ENCODE measurements around the gene UBAP2.

The UBAP2 gene

GRCh38 chr9:33956544-33956943 is 92.1 kb downstream of the UBAP2 start:
- peaks cover 13% of the 10 kb centered on the region for H3K36me3 ChIP-seq (ENCODE audit: control insufficient read depth, insufficient read depth, low read length)
- no peaks in the 10 kb centered on the region for H3K27me3 ChIP-seq (ENCODE audit: control insufficient read depth, insufficient read depth, low read length)
- no peaks in the 10 kb centered on the region for H3K4me1 ChIP-seq (ENCODE audit: control insufficient read depth, insufficient read depth, low read length)
- H3K9ac ChIP-seq (ENCODE audit: low read depth, low read length): no peak overlapping the region
- no peak overlapping the region for H3K4me3 ChIP-seq (ENCODE audit: low read depth, low read length)
- H3K9me3 ChIP-seq (ENCODE audit: control insufficient read depth, insufficient read depth, low read length): no peaks in the 10 kb centered on the region

DNA sequence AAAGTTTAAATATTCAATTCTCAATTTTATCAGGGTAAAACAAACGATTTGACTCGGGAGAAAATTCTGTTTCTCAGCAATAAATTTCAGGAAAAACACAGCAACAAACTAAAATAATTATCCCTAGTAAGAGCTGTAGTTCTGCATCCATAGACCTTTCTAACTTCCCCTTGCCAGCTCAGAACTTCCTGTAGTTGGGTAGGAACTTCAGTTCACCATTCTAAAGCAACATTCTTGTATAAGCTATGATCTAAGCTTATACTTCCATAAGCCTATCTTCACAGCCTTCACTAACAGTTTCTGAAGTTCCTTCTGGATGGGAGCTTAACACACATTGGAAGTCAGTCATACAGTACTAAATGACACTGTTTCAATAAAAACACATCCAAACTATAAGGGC is 96.6 kb downstream of the UBAP2 start:
- H3K4me1 ChIP-seq (ENCODE audit: control insufficient read depth, insufficient read depth, low read length): no peaks in the 10 kb centered on the region
- no peak overlapping the region for H3K9ac ChIP-seq (ENCODE audit: low read depth, low read length)
- no peaks in the 10 kb centered on the region for H3K9me3 ChIP-seq (ENCODE audit: control insufficient read depth, insufficient read depth, low read length)
- H3K36me3 ChIP-seq (ENCODE audit: control insufficient read depth, insufficient read depth, low read length): peaks cover 19% of the 10 kb centered on the region
- no peaks in the 10 kb centered on the region for H3K27me3 ChIP-seq (ENCODE audit: control insufficient read depth, insufficient read depth, low read length)
- H3K4me3 ChIP-seq (ENCODE audit: low read depth, low read length): no peak overlapping the region

DNA sequence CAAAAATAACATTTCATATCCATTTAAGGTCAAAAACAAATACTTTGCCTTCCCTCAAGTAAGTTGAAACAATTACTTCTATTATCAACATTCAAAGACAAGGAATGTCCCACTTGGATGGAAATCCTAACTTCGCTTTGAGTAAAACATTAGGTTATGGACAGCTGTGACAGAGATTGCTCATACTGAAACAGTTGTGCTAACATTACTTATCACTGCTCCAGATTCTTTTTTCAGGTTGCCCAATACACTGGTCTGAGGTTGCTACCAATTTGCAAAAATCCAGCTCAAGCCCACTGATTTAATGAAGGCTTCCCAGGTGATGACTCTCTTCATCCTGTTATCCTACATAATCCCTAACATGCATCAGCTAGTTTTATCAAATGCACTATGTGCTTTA is 98.3 kb downstream of the UBAP2 start:
- H3K9me3 ChIP-seq (ENCODE audit: control insufficient read depth, insufficient read depth, low read length): no peaks in the 10 kb centered on the region
- H3K36me3 ChIP-seq (ENCODE audit: control insufficient read depth, insufficient read depth, low read length): peaks cover 21% of the 10 kb centered on the region
- no peak overlapping the region for H3K4me3 ChIP-seq (ENCODE audit: low read depth, low read length)
- no peaks in the 10 kb centered on the region for H3K27me3 ChIP-seq (ENCODE audit: control insufficient read depth, insufficient read depth, low read length)
- H3K4me1 ChIP-seq (ENCODE audit: control insufficient read depth, insufficient read depth, low read length): no peaks in the 10 kb centered on the region
- H3K9ac ChIP-seq (ENCODE audit: low read depth, low read length): no peak overlapping the region

GRCh38 chr9:33946779-33947535 is 101.7 kb downstream of the UBAP2 start:
- Histone ChIP-seq H3K4me3 (ENCODE audit: low read depth, low read length) (no peak overlapping the region), H3K9ac (ENCODE audit: low read depth, low read length) (no peak overlapping the region), H3K4me1 (ENCODE audit: control insufficient read depth, insufficient read depth, low read length) (no peaks in the 10 kb centered on the region), H3K27me3 (ENCODE audit: control insufficient read depth, insufficient read depth, low read length) (no peaks in the 10 kb centered on the region), H3K9me3 (ENCODE audit: control insufficient read depth, insufficient read depth, low read length) (no peaks in the 10 kb centered on the region), H3K36me3 (ENCODE audit: control insufficient read depth, insufficient read depth, low read length) (peaks cover 27% of the 10 kb centered on the region)

DNA sequence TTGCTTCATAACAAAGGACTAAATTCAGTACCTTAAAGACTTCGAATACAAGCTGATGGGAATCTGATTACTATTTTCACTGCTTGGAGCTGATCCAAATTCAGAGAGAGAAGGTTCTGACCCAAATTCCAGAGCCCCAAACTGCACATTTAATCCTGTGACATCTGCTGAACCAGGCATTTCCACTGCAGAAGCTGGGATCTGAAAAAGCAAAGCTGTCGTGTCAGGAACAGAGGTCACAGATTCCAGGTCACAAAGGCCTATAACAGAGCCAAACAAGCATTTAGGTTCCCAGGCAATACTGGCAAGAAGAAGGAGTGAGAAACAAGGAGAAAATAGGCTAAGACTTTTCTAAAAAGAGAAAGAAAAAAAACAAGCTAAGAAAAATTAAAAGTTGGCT is 105.3 kb downstream of the UBAP2 start:
- no peak overlapping the region for H3K9ac ChIP-seq (ENCODE audit: low read depth, low read length)
- H3K4me3 ChIP-seq (ENCODE audit: low read depth, low read length): no peak overlapping the region
- no peaks in the 10 kb centered on the region for H3K9me3 ChIP-seq (ENCODE audit: control insufficient read depth, insufficient read depth, low read length)
- peaks cover 27% of the 10 kb centered on the region for H3K36me3 ChIP-seq (ENCODE audit: control insufficient read depth, insufficient read depth, low read length)
- no peaks in the 10 kb centered on the region for H3K4me1 ChIP-seq (ENCODE audit: control insufficient read depth, insufficient read depth, low read length)
- H3K27me3 ChIP-seq (ENCODE audit: control insufficient read depth, insufficient read depth, low read length): no peaks in the 10 kb centered on the region

DNA sequence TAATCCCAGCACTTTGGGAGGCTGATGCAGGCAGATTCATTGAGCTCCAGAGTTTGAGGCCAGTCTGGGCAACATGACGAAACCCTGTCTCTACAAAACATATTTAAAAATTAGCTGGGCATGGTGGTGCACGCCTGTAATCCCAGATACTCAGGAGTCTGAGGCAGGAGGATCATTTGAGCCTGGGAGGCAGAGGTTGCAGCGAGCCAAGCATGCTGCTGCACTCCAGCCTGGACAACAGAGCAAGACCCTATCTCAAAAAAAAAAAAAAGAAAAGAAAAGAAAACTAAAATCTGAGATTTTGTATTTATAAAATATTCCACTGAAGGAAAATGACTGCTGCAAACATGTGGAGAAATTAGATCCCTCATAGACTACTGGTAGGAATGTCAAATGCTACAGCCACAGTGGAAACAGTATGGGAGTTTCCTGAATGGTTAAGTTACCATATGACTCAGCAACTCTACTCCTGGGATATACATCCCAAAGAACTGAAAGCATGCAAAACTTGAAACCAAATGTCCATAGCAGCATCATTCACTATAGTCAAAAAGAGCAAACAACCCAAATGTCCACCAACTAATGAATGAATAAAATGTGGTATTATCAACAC is 106.1 kb downstream of the UBAP2 start:
- no peak overlapping the region for H3K4me3 ChIP-seq (ENCODE audit: low read depth, low read length)
- H3K36me3 ChIP-seq (ENCODE audit: control insufficient read depth, insufficient read depth, low read length): peaks cover 27% of the 10 kb centered on the region
- H3K9ac ChIP-seq (ENCODE audit: low read depth, low read length): no peak overlapping the region
- H3K27me3 ChIP-seq (ENCODE audit: control insufficient read depth, insufficient read depth, low read length): no peaks in the 10 kb centered on the region
- H3K4me1 ChIP-seq (ENCODE audit: control insufficient read depth, insufficient read depth, low read length): no peaks in the 10 kb centered on the region
- H3K9me3 ChIP-seq (ENCODE audit: control insufficient read depth, insufficient read depth, low read length): no peaks in the 10 kb centered on the region

DNA sequence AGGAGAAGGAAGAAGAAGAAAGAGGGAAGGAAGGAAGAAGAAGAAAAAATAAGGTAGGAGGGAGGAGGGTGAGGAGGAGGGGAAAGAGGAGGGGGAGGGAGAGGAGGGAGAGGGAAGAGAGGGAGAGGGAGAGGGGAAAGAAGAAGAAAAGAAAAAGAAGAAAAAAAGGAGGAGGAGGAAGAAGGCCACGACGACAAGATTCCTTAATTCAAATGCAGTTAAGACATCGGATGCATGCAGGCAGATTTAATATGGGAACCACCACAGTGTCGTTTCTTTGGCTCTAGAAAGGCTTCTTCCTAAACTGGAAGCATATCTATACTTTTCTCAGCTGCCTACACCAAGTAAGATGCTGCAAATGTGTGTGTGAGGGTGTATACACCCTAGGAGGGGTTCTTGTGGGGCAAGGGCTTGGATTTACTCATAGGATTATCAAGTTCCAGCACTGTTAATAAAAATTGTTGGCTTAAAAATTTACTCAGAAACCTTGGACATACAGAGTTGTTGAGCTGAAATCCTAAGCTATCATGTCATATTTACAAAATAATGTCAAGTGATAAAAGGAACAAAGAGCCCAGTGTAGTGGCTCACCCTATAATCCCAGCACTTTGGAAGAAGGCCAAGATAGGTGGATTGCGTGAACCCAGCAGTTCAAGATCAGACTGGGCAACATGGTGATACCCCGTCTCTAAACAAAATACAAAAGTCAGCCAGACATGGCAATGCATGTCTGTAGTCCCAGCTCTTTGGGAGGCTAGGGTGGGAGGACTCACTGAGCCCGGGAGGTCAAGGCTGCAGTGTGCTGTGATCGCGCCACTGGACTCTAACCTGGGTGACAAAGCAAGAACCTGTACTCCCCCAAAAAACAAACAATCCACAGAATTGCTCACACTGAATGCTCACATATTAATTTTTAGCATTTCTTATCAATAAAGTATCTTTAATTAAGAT is 108.5 kb downstream of the UBAP2 start:
- Histone ChIP-seq H3K9me3 (ENCODE audit: control insufficient read depth, insufficient read depth, low read length) (no peaks in the 10 kb centered on the region), H3K36me3 (ENCODE audit: control insufficient read depth, insufficient read depth, low read length) (peaks cover 20% of the 10 kb centered on the region), H3K4me3 (ENCODE audit: low read depth, low read length) (no peak overlapping the region), H3K4me1 (ENCODE audit: control insufficient read depth, insufficient read depth, low read length) (no peaks in the 10 kb centered on the region), H3K9ac (ENCODE audit: low read depth, low read length) (no peak overlapping the region), H3K27me3 (ENCODE audit: control insufficient read depth, insufficient read depth, low read length) (no peaks in the 10 kb centered on the region)

DNA sequence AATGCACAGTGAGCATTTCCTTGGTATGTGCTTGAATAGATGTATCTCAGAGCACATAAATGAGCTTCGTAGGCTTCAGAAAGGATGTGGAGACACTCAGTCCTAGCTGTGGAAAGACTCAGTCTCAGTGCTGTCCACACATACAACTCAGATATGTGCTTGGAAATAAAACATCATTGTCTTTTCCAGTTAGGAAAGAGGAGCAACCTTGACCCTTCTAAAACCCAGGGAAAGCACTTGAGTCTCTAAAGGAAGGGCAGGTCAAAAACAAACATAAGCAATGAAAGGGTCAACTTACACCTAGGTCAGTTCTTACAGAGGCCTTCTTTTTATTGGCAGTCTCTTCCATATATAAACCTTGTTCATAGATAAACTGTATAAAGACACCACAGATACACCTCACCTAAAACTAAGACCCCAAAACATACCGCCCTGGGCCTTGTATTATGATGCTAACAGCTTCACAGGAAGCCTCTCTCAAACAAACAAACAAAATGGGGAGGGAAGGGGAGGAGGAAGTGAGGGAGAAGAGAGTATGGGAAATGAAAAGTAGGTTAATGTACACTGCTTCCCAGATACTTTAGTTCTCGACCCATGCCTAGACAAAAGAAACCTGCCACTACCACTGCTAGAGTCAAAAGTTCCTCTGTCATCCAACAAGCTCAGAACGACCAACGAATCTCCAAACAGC is 114.4 kb downstream of the UBAP2 start:
- Histone ChIP-seq H3K27me3 (ENCODE audit: control insufficient read depth, insufficient read depth, low read length) (no peaks in the 10 kb centered on the region), H3K4me3 (ENCODE audit: low read depth, low read length) (no peak overlapping the region), H3K36me3 (ENCODE audit: control insufficient read depth, insufficient read depth, low read length) (peaks cover 33% of the 10 kb centered on the region), H3K4me1 (ENCODE audit: control insufficient read depth, insufficient read depth, low read length) (peaks cover 3% of the 10 kb centered on the region), H3K9ac (ENCODE audit: low read depth, low read length) (no peak overlapping the region), H3K9me3 (ENCODE audit: control insufficient read depth, insufficient read depth, low read length) (no peaks in the 10 kb centered on the region)

GRCh38 chr9:33932078-33932807 is 116.4 kb downstream of the UBAP2 start:
- no peaks in the 10 kb centered on the region for H3K9me3 ChIP-seq (ENCODE audit: control insufficient read depth, insufficient read depth, low read length)
- no peaks in the 10 kb centered on the region for H3K27me3 ChIP-seq (ENCODE audit: control insufficient read depth, insufficient read depth, low read length)
- H3K9ac ChIP-seq (ENCODE audit: low read depth, low read length): no peak overlapping the region
- peaks cover 50% of the 10 kb centered on the region for H3K36me3 ChIP-seq (ENCODE audit: control insufficient read depth, insufficient read depth, low read length)
- no peak overlapping the region for H3K4me3 ChIP-seq (ENCODE audit: low read depth, low read length)
- peaks cover 3% of the 10 kb centered on the region for H3K4me1 ChIP-seq (ENCODE audit: control insufficient read depth, insufficient read depth, low read length)

- Histone ChIP-seq H3K4me3 (ENCODE audit: low read depth, low read length) (no peak overlapping the region), H3K36me3 (ENCODE audit: control insufficient read depth, insufficient read depth, low read length) (peaks cover 59% of the 10 kb centered on the region), H3K4me1 (ENCODE audit: control insufficient read depth, insufficient read depth, low read length) (peaks cover 3% of the 10 kb centered on the region)
Measured at GRCh38 chr9:33931326-33931725, 117.4 kb downstream of the UBAP2 start.

GRCh38 chr9:33927694-33928093 is 121.0 kb downstream of the UBAP2 start:
- H3K27me3 ChIP-seq (ENCODE audit: control insufficient read depth, insufficient read depth, low read length): no peaks in the 10 kb centered on the region
- no peak overlapping the region for H3K4me3 ChIP-seq (ENCODE audit: low read depth, low read length)
- no peaks in the 10 kb centered on the region for H3K9me3 ChIP-seq (ENCODE audit: control insufficient read depth, insufficient read depth, low read length)
- peaks cover 74% of the 10 kb centered on the region for H3K36me3 ChIP-seq (ENCODE audit: control insufficient read depth, insufficient read depth, low read length)
- H3K9ac ChIP-seq (ENCODE audit: low read depth, low read length): no peak overlapping the region
- no peaks in the 10 kb centered on the region for H3K4me1 ChIP-seq (ENCODE audit: control insufficient read depth, insufficient read depth, low read length)

More at GRCh38 chr9:33931326-33931725, 117.4 kb downstream of the UBAP2 start:
- no peak overlapping the region for H3K9ac ChIP-seq (ENCODE audit: low read depth, low read length)
- H3K27me3 ChIP-seq (ENCODE audit: control insufficient read depth, insufficient read depth, low read length): no peaks in the 10 kb centered on the region
- H3K9me3 ChIP-seq (ENCODE audit: control insufficient read depth, insufficient read depth, low read length): no peaks in the 10 kb centered on the region
